Peyer's patch (tissue), 4 donors: Measurements from ENCODE around the gene MOCOS.

Experiments used
- CTCF ChIP-seq, 6 experiments: fragments of 450-650 bp in 4 of 6; fragments of 200-600 bp in 2 of 6; sonication (generic) in 1 of 6; IDR thresholded peaks; one replicate each; pipeline ENCODE4 v1.5.1; 2017 to 2019; ENCODE audit warnings: antibody characterized with exemption in 6 of 6, mild to moderate bottlenecking in 3 of 6, moderate library complexity in 1 of 6
- POLR2A ChIP-seq, 2 donors: fragments of 450-650 bp; IDR thresholded peaks; one replicate each; pipeline ENCODE4 v1.5.1; 2017; ENCODE audit warnings: antibody characterized with exemption in 2 of 2, mild to moderate bottlenecking in 2 of 2, moderate library complexity in 2 of 2

GRCh38 chr18:36294031-36294430 is 106.7 kb downstream of the MOCOS start:
- no peak for TF ChIP-seq CTCF (IDR thresholded peaks at IDR 0.05)
- no peak for TF ChIP-seq POLR2A (IDR thresholded peaks at IDR 0.05)
